ENCODE measurements around the gene MRPS22. TPM values are rescaled to one million over a fixed set of nuclear protein-coding genes. Genes with fewer than 3 reads are reported as not detected.

Gene MRPS22
- total and polyA plus RNA-seq, 9 of the 15 experiments (the other 6 are each of a cell fraction or from before 2014, with no cell fraction given): 148 to 397 (median 229) TPM

DNA sequence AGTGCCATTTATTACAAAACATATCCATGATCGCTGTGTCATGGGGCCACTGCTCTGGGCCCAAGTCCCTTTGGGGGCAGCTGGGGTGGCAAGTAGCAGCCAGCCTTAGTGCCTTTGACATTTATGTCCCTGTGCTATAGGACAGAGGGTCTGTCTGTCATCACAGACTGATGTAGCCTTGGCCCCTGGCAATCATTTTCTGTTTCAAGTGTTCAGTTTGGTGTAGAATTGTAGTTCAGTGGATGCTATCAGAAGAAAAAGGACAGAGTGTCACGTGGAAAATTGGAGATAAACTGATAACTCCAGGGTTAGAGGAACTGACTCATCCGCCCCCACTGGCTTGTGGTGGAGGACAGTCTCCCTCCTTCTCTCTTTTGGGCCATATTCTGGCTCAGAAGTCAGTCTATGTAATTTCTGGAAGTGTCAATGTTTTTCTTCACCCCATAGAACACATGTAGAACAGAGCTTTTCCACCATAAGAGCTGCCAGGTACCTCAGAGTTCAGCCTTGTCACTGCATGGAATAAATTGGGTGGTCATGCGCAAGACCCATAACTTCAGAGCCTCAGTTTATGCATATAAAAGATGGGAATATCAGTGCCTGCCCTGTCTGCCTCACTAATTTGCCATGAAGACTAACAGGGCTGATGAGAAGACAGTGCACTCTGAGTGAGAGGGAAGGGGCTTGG, 4.5 kb upstream of the MRPS22 start (continued):
- TF ChIP-seq, protein P1, sequence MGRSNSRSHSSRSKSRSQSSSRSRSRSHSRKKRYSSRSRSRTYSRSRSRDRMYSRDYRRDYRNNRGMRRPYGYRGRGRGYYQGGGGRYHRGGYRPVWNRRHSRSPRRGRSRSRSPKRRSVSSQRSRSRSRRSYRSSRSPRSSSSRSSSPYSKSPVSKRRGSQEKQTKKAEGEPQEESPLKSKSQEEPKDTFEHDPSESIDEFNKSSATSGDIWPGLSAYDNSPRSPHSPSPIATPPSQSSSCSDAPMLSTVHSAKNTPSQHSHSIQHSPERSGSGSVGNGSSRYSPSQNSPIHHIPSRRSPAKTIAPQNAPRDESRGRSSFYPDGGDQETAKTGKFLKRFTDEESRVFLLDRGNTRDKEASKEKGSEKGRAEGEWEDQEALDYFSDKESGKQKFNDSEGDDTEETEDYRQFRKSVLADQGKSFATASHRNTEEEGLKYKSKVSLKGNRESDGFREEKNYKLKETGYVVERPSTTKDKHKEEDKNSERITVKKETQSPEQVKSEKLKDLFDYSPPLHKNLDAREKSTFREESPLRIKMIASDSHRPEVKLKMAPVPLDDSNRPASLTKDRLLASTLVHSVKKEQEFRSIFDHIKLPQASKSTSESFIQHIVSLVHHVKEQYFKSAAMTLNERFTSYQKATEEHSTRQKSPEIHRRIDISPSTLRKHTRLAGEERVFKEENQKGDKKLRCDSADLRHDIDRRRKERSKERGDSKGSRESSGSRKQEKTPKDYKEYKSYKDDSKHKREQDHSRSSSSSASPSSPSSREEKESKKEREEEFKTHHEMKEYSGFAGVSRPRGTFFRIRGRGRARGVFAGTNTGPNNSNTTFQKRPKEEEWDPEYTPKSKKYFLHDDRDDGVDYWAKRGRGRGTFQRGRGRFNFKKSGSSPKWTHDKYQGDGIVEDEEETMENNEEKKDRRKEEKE (IDR thresholded peaks at IDR 0.05; ENCODE audit: borderline replicate concordance in 1 of 2, control insufficient read depth in 1 of 2, low read depth in 2 of 2, low read length in 1 of 2): no peak
- TF ChIP-seq, protein P2, sequence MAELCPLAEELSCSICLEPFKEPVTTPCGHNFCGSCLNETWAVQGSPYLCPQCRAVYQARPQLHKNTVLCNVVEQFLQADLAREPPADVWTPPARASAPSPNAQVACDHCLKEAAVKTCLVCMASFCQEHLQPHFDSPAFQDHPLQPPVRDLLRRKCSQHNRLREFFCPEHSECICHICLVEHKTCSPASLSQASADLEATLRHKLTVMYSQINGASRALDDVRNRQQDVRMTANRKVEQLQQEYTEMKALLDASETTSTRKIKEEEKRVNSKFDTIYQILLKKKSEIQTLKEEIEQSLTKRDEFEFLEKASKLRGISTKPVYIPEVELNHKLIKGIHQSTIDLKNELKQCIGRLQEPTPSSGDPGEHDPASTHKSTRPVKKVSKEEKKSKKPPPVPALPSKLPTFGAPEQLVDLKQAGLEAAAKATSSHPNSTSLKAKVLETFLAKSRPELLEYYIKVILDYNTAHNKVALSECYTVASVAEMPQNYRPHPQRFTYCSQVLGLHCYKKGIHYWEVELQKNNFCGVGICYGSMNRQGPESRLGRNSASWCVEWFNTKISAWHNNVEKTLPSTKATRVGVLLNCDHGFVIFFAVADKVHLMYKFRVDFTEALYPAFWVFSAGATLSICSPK (IDR thresholded peaks at IDR 0.05; ENCODE audit: borderline replicate concordance): no peak
- no peak for TF ChIP-seq ESRRB (CRISPR knock-in tag; IDR thresholded peaks at IDR 0.05; ENCODE audit: borderline replicate concordance)

DNA sequence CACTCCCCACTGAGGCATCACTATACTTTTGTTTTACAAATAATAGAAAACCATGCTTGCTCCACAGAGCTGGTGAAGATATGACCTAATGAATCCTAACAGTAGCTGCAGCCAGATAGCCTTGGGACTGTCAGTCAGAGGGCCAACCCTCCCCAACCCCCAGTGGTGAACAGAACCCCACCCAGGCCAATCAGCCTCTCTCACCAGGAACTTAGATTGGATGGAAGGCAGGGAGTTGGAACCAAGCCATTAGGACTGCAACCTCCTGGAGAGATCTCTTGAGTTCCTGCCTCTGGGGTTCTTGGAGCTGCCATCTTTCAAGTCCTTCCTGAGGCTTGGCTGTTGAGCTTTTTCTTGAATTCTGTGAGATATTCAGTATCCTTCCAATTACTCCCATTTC, 3.0 kb upstream of the MRPS22 start:
- Histone ChIP-seq H3K36me3 (ENCODE audit: control insufficient read depth, insufficient read depth, low read length) (peaks cover 7% of the 10 kb centered on the region; the same call in 1 of the 3 replicates), H3K27ac (ENCODE audit: extremely low read depth, low read depth, low read length) (peak overlapping the region; percentile 84), H3K4me1 (replicated peaks in 1 of 2; ENCODE audit: control insufficient read depth in 2 of 2, insufficient read depth in 2 of 2, low read length in 2 of 2) (peaks cover 24 to 53% of the 10 kb centered on the region in 2 experiments), H3K9me3 (replicated peaks; ENCODE audit: control insufficient read depth, insufficient read depth, low read depth, low read length) (no peaks in the 10 kb centered on the region), H2AFZ (ENCODE audit: low read depth, low read length) (peak overlapping the region; percentile 58; the same call in 1 of the 2 replicates), H3K4me2 (ENCODE audit: insufficient read depth, low read length) (peak overlapping the region; percentile 78; the same call in 1 of the 2 replicates), H3K9ac (ENCODE audit: insufficient read depth in 1 of 2, low read depth in 2 of 2, low read length in 2 of 2) (peak overlapping the region in 1 of 2 experiments; percentile 58; a peak in 1 of 4 replicates), H3K79me2 (ENCODE audit: control insufficient read depth, insufficient read depth, low read length) (peaks cover 30% of the 10 kb centered on the region), H3K9me1 (ENCODE audit: control insufficient read depth, insufficient read depth, low read length) (peaks cover under 1% of the 10 kb centered on the region), H4K20me1 (replicated peaks; ENCODE audit: control insufficient read depth, insufficient read depth, low read length) (no peaks in the 10 kb centered on the region), H3K4me3 (peak overlapping the region; percentile 13; the same call in 1 of the 2 replicates), H3K27me3 (ENCODE audit: control insufficient read depth in 2 of 2, insufficient read depth in 2 of 2, low read length in 2 of 2) (no peaks in the 10 kb centered on the region)
- peak; percentile 87 for FAIRE-seq
- POLR2A ChIA-PET: interaction anchor here (0.7 to 4.8 kb wide), 2 partner anchors 14 to 902 kb away, joined by 3 to 23 read pairs; no protein-coding TSS in a partner anchor
- DNase-seq (ENCODE audit: extremely low read depth in 1 of 4, low spot score in 3 of 4): peak; percentile 64 to 95 (median 78)
- peak; percentile 73 for ATAC-seq
- BruUV-seq (replicated peaks): no TSS peak
- CTCF ChIA-PET (ENCODE audit: low intra/inter-chr PET ratio): no interaction called here
- in situ Hi-C loops (cut with MboI) (no loop called here), intact Hi-C loops (cut with micrococcal nuclease) (no loop called here)
- TF ChIP-seq CHD1 (IDR thresholded peaks at IDR 0.05; ENCODE audit: low read length): no peak
- TF ChIP-seq DNMT1 (IDR thresholded peaks at IDR 0.05): no peak
- TF ChIP-seq RCOR1 (IDR thresholded peaks at IDR 0.05; ENCODE audit: borderline replicate concordance in 1 of 2, low read depth in 2 of 2, low read length in 2 of 2): 0 out of 4 replicates have a peak, but pooled peaks of 1 of the 2 experiments have one; percentile 53
- TF ChIP-seq ZNF41 (CRISPR knock-in tag; conservative IDR thresholded peaks at IDR 0.05): no peak
- no peak for TF ChIP-seq ZNF75A (CRISPR knock-in tag; IDR thresholded peaks at IDR 0.05)
- no peak for TF ChIP-seq EP400 (IDR thresholded peaks at IDR 0.05)
- TF ChIP-seq, protein P3, sequence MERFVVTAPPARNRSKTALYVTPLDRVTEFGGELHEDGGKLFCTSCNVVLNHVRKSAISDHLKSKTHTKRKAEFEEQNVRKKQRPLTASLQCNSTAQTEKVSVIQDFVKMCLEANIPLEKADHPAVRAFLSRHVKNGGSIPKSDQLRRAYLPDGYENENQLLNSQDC (CRISPR knock-in tag; IDR thresholded peaks at IDR 0.05): no peak
- peak; percentile 60 for TF ChIP-seq CBFA2T3 (IDR thresholded peaks at IDR 0.05)
- TF ChIP-seq CREB1 (IDR thresholded peaks at IDR 0.05): no peak
- no peak for TF ChIP-seq CREB1 (CRISPR knock-in tag; IDR thresholded peaks at IDR 0.05)
- TF ChIP-seq MYBL2 (IDR thresholded peaks at IDR 0.05; ENCODE audit: low read depth): no peak
- no peak for TF ChIP-seq MYBL2 (CRISPR knock-in tag; IDR thresholded peaks at IDR 0.05; ENCODE audit: borderline replicate concordance)
